DMS53 treated with DMSO at 0.1 percent for 48 hours (cell line): Measurements from ENCODE around the gene ABRAXAS1.

Experiments
- DNase-seq: peaks from one replicate; lab custom pipeline; 2025; ENCODE audit not compliant: unreplicated experiment; lab: John Stamatoyannopoulos, UW

ABRAXAS1 gene

GRCh38 chr4:83454686-83455085, 30.2 kb downstream of the ABRAXAS1 start:
- no peak for DNase-seq

DNA sequence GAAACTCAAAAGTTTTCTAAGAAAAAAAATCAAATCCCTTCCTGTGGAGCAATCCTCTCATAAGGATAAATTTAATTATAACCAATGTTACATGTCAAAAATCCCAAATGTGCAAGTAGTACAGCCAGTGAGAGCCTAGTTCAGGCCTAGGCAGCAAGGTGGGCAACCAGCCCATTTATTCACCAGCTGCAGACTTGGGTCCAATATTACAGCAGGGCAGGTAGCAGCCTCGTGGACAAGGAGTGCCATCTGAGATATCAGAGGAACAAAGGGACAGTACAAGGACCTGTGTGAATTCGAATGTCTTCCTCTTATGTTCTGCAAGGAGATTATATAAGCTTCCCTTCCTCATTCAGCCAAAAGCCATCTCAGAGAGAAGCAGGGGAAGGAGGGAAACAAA, 35.9 kb downstream of the ABRAXAS1 start:
- DNase-seq, result no peak

DNA sequence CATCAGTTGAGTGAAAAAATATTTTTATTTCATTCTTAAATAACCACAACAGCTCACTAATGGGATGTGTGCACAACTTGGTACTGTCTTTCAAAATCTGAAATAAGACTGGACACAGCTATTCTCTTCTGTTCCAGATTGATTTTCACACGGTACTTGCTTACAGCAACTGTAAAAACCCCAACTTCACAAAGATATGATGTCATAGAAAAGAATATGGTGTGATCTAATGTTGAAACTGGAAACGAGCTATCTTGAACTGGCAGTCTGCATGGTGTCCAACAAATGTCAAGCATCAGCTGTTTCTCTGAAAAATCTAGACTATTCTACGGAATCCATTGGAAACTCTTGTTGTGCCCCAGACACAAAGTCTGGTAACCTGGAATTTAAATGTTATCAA, 44.0 kb downstream of the ABRAXAS1 start:
- DNase-seq, result no peak

DNA sequence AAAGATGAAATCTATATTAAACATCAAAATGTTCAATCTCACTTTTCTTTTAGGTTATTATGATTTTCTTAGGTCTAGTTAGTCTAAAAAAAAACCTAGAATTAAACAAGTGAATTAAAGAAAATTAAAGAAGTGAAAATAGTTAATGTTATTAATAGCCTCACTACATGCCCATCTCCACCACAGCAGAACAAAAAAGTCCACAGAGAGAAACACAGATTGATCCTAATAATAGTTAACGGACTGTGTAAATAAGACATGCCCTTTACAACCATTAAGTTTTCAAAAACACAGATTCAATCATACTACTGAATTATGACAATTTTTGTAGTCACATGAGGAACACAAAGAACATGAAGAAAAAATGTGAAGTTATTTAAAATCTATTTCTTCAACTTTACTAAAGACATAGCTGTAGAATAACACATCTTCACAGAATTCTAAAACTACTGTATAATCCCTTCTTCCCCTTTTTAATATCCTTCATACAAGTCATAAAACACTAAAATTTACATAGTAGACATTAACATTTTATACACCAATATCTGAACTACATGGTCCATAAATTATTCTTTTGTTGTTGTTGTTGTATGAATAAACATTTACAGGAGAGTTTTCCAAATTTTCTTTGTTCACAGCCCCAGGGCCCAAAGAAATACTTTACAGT, 44.6 kb downstream of the ABRAXAS1 start:
- no peak for DNase-seq

DNA sequence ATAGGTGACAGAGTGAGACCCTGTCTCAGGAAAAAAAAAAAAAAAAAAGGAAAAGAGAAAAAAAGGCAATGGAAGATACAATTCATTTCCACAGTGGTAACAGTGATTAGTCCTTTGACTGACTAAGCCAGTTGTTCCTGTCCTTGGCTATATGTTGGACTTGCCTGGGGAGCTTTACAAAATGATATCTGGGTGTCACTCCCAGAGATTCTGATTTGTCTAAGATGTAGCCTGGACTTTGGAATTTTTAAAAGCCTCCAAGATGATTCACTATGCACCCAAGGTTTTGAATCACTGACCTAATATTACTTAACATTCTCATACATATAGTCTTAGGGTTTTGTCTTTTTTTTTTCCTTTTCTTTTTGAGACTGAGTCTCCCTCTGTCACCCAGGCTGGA, 46.2 kb downstream of the ABRAXAS1 start:
- DNase-seq, result no peak

DNA sequence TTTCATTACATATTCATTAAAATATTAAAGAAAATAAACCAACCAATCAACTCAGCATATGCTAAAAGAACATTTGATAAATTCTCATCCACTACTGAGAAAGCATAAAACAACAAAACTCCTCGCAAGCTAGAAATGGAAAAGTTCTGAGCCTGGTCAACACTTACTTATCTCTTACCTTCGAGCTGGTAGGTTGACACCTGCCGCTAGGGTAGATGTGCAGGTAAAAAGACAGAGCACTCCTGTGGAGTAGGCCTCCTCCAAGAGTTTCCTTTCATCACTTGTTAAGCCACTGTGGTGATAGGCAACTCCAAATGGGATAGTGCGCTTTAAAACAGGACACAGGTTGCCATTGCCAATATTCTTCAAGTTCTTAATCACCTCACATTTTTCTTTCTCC, 48.2 kb downstream of the ABRAXAS1 start:
- no peak for DNase-seq

DNA sequence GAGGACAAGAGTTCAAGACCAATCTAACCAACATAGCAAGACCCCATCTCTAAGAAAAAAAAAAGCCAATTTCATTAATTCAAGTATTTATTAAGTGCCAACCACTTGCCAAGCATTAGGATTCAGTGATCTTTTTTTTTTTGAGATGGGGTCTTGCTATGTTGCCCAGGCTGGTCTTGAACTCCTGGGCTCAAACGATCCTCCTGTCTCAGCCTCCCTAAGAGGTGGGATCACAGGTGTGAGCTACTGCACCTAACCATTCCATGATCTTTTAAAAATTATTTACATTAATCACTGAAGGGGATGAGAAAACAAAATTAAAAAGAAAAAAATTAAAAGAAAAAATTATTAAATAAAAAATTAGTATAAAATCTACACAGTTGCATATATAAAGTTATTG, 53.7 kb downstream of the ABRAXAS1 start:
- DNase-seq, result no peak

DNA sequence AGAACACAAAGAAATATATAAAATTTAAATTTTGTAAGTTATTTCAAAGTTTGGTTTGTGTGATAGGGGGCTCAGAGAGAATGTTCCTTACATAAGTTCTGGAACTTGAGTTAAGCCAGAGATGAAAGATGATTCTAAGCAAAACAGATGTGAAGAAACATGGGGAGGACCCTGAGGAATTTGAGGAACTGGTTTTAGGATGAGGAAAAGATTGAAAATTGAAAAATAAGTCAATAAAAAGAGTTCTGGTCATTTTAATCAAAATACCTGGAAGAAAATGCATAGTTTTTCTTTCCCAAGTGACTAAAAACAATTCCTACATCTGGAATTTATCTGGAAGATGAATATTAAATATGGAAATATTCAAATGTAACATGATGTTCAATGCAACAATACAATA, 66.7 kb downstream of the ABRAXAS1 start:
- DNase-seq, result no peak

DNA sequence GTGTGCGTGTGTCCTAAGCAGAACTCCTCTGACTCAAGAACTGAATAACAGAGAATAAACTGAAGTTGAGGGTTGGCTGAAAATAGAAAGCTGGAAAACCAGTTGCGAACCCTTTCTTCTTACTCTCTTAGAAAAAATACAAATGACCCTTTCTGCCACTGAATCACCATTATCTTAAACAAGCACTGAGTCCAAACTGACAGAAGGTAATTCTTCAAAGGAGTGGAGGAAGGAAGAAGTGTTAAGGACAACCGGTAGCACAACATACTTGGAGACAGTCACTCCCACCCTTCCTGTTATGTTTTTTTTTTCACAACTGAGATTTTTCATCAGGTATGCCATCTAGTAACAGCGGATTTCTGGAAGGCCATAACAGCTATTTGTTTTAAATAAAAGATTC, 67.3 kb downstream of the ABRAXAS1 start:
- DNase-seq, result no peak

DNA sequence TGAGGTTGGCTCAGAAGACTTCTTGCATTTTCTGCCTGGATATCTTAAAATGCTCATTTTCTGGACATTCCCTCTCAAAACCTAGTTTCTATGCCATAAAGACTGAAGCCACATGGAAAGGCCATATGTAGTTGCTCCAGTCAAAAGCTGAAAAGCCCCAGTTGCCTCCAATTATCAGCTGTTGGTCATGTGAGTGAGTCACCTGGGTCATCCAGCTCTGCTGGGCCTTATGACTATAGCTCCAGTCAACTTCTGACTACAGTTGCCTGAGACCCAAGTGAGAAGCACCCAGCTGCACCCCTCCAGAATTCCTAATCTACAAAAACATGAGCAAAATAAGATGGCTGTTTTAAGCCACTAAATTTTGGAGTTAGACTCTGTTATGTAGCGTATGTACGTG, 71.2 kb downstream of the ABRAXAS1 start:
- DNase-seq, result no peak
